Activated T-helper 9 cell treated with anti-CD3 and anti-CD28 coated beads, Interleukin-2, amount 50 U/mL, for 16 hours (primary cell): Measurements from ENCODE around the gene GRIK4.
"Not testable (repeated sequence)": the region's sequence is repeated elsewhere in the genome, so short reads cannot be mapped to it uniquely, and the experiment has no call there.

ENCODE experiments used
- DNase-seq: peaks from one replicate; pipeline ENCODE4 v3.0.0-alpha.2; 2020; ENCODE audit warnings: low read depth

GRIK4 gene

DNA sequence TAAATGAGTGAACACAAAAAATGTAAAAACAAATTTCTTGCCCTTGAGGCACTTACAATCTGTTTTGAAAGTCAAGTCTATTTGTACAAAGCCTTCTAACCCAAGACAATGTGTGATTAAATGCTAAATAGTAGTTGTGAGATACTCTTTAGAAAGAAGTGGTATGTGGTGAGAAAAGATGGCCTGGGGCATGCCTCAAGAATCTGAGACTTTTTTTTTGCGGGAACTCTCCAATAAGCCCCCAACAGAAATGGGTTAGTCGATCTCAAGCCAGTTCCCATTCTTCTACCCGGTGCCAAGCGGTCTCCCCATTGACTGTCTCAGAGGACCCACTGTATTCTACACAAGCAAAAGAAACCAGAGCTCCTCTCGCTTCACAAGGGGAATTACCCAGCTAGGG is 485.4 kb downstream of the GRIK4 start:
- DNase-seq = no peak

DNA sequence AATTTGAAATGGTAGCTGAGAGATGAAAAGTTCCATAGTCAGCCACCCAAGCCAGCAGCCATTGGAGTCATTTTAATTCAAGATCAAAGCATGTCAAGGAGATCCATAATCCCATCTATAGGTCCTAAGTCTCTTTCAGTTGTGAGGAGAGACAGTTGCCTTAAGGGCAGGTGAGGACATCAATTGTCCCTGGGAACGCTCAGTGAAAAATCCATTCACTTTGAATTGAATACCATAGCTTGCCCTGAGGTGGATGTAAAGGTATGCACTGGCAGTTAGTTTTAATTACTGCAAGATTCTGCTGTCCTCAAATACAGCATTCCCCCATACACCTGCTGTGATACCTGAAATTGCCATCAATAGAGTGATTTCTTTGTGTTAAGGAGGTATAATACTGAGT is 487.0 kb downstream of the GRIK4 start:
- no peak for DNase-seq

DNA sequence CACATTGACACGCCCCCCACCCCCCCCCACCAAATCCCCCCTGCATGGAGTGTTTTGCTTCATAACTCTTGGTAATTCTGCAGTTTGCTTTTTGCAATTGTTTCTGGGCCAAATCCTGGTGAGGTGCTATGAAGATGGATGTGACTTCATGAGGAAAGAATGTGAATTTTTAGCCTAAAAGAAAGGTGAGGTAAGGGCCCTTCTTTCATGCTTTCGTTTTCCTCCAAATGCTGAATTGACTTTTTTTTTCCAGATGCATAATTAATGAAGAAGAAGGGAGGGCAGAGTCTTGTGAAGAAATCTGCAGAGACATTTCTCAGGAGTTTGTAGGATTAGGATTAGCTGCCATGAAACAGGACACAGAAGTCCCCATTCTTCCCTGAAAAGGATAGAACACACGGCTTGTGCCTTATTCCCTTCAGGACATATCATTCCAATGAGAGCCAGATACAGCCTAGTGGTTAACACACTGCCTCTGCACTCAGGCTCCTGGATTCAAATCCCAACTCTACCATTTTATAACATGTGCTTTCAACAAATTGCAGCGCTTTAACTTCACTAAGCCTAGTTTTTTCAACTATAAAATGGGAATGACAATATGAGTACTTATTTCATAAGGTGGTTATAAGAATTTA is 492.8 kb downstream of the GRIK4 start:
- DNase-seq = no peak

DNA sequence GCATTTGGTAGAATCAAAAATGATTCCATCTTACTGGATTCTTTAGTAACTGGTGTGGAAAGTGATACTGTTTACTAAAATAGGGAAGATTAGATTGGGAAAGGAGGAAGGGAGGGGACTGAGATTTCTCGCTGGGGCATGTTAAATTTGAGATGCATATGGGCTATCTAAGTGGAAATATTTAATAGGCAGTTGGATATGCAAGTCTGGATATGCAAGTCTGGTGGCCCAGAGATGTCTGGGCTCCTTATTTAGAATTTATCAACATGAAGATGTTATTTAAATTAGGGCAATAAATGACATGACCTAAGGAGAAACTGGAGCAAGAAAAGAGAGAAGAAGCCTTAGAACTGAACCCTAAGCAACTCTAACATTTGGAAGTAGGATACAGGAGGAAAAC is 495.4 kb downstream of the GRIK4 start:
- DNase-seq = no peak

DNA sequence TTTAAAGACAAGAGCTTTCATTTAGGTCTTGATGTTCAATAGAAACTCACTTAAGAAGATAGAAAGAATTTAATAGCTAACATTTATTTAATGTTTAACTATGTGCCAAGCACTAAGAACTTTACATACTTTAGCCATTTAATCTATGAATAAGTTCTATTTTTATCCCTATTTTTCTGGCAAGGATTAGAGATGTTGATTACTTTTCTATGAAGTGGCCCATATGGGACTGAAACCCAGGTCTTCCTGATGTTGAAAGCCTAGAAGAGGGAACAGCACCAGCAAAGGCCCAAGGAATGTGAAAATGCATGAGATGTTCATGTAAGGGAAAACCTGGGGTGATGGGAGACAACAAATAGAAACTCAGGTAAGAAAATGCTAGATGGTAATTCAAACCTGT is 497.0 kb downstream of the GRIK4 start:
- no peak for DNase-seq

DNA sequence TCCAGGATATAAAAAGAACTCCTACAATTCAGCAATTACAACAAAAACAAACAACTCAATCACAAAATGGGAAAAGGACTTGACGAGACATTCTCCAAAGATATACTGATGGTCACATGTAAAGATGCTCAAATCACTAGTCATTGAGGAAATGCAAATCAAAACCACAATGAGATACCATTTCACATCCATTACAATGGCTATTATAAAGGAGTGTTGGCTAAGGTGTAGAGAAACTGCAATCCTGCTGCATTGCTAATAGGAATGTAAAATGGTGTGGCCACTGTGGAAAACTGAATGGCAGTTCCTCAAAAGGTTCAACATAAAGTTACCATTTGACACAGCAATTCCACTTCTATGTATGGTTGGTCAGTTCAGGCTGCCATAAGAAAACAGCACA is 500.5 kb downstream of the GRIK4 start:
- no peak for DNase-seq

DNA sequence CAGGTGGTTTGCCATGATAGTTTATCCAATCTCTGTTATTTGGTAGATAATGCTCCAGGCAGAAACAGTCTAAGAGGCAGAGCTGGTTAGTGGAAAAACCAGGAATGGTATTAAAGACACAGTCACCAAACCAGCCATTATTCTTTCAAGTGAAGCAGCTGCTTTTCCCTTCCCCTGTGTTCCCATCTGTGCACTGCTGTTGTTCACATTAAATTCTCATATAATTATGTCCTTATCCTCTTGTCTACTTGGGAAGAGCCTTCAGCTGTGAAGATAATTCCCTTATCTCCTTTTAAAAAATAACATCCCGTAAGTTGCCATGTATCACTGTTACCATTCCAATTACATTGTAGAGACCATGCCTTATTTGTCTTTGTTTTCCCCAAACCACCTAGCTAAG is 507.2 kb downstream of the GRIK4 start:
- no peak for DNase-seq

DNA sequence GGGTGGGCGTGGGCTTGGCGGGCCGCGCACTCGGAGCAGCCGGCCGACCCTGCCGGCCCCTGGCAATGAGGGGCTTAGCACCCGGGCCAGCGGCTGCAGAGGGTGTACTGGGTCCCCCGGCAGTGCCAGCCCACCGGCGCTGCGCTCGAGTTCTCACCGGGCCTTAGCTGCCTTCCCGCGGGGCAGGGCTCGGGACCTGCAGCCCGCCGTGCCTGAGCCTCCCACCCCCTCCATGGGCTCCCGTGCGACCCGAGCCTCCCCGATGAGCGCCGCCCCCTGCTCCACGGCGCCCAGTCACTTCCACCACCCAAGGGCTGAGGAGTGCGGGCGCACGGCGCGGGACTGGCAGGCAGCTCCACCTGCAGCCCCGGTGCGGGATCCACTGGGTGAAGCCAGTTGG is 510.2 kb downstream of the GRIK4 start:
- not testable (repeated sequence) for DNase-seq

DNA sequence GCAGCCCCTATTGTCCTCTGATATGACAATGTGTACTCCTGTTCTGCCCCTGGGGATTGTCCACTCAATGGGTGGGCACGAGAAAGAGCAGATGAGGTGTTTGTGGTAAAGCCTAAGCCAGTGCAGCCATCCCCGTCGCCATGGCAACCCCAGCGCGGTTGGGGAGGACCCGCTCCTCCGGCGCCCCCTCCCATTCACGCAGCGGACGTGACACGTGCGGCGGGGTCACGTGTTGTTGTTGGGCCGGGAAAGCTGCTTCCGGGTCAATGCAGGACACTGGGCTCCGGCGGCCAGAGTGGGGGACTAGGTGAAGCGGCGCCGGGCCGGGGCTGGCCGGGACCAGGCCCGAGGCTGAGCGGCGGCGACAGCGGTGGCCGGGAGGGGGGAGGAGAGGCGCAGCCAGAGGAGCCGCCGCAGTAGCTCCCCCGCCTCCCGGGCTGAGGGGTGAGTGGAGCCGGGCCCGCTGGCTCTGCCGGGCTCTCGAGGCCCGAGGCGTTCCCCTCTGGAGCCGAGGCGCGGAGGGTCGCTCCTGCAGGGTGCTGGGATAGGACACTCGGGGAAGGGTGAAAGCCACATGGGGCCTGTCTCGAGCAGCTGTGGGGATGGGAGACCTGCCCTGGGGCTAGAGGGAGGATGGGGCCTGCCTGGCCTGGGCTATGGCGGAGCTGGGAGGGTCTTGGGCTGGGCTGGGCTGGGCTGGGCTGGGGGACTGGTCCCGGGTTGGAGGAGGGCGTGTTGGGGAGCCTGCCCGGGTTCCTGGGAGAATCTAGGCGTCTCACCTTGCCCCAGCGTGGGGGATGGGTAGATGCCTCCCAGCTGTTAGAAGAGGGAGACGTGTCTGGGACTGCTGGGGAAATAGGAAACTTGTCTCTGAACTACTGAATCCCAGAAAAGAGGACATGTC is 512.6 kb downstream of the GRIK4 start, which contains the start of gene TBCEL:
TBCEL (plus strand) TSS at position 255 of the 904 bp plus-strand sequence. CDS start 21,589 bp downstream, outside the sequence.
- peak; percentile 67 for DNase-seq

DNA sequence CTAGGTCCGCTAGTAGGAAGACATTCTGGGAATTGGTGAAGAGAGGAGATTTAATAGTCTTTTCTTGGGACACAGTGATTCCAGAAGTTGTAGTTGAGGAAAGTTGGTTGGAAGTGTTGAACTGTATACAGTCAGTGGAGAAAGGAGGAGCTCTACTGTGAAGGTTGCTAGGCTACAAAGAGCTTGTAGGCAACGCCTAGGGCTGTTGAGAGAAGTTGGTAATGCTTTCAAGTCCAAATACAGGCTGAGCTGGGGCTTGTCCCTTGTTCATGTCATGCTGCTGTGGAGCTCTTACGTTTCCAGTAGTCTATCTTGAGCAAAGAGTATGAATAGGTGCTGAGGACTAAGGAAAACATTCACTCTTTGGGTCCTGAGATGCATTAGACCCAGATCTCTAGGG is 513.4 kb downstream of the GRIK4 start:
- no peak for DNase-seq

DNA sequence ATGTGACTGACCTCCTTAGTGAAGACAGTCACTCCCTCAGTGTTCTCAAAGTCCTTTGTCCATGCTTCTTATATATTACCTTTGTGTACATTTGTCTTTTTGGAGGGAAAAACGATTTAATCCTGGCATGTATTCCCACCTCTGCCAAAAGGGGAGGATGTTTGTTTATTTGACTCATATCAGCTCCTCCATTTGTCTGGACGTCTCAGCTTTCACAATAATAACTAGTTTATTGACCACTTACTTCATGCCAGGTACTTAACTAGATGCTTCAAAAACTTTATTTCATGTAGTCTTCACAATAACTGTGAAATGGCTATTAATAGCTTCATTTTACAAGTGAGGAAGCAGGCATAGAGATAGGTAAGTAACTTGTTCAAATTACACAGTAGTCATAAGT is 517.6 kb downstream of the GRIK4 start:
- DNase-seq = no peak

DNA sequence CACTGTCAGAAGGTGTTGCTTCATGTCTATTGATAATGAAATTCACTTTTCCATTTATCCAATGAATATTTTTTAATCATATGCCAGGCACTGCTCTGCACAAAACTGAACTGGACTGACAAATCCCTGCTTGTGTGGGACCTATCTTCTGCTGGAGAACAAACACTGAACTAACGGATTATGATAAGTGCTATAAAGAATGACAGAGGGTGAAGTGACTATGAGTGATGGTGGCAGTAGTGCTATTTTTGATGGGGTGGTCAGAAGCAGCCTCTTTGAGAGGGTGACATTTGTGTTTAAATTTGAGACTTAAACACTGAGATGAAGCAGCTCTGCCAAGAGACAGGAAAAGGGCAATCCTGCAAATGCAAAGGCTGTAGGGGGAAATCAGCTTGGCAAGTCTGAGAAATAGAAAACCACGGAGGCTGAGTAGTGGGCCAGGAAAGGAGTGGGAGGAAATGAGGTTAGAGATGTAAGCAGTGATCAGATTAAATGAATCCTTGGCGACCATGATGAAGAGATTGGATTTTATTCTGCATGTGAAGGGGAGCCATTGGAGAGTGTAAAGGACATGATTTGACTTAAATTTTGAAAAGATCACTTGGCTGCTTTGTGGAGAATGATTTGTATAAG is 518.4 kb downstream of the GRIK4 start:
- DNase-seq = no peak

DNA sequence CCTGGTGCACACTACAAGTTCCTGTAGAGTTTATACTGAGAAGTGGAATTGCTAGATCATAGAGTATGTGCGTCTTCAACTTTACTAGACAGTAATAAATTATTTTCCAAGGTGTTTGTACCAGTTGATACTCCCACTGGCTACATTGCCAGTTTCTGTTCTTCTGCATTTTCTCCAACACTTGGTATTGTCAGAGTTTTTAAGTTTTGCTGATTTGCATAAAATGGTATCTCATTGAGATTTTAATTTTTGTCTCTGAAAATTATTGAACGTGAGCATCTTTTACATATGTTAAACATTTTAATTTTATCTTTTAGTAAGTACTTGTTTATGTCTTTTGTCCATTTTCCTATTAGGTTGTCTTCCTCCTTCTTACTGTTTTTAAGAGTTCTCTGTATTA is 519.6 kb downstream of the GRIK4 start:
- DNase-seq = no peak

DNA sequence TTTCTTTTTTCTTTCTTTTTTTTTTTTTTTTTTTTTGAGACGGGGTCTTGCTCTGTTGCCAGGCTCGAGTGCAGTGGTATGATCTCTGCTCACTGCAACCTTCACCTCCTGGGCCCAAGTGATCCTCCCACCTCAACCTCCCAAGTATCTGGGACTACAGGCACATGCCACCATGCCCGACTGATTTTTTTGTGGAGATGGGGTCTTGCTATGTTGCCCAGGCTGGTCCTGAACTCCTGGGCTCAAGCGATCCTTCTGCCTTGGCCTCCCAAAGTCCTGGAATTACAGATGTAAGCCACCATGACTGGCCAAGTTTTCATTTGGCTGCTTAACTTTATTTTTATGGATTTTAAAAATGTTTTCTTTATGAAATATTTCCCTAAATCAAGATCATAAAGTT is 520.1 kb downstream of the GRIK4 start:
- not testable (repeated sequence) for DNase-seq

DNA sequence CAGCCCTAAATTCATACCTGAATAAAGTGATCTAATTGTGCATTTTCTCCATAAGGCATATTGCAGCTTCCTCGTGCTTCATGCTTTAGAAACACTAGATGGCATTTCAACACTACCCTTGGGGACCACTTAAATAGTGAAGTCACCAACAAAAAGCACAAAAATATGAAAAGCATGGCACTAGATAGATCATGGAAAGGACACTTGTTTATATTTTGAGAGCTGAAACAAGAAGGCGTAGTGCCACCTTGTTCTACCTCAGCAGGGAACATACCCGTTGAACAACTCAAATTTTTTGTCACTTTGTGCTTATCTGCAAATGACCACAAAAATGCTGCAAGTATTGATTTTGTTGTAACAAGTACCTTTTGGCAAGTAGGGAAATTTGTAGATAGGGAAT is 521.0 kb downstream of the GRIK4 start:
- no peak for DNase-seq

DNA sequence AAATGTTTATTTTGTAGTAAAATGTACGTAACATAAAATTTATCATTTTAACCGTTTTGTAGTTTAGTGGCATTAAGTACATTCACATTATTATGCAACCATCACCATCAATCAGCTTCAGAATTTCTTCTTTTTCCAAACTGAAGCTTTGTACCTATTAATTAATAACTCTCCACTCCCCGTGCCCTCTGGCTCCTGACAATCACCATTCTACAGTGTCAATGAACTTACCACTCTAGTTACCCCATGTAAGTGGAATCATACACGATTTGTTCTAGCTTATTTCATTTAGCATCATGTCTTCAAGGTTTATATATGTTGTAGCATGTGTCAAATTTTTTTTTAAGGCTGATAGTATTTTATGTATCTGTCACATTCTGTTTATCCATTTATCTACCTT is 522.1 kb downstream of the GRIK4 start:
- no peak for DNase-seq

DNA sequence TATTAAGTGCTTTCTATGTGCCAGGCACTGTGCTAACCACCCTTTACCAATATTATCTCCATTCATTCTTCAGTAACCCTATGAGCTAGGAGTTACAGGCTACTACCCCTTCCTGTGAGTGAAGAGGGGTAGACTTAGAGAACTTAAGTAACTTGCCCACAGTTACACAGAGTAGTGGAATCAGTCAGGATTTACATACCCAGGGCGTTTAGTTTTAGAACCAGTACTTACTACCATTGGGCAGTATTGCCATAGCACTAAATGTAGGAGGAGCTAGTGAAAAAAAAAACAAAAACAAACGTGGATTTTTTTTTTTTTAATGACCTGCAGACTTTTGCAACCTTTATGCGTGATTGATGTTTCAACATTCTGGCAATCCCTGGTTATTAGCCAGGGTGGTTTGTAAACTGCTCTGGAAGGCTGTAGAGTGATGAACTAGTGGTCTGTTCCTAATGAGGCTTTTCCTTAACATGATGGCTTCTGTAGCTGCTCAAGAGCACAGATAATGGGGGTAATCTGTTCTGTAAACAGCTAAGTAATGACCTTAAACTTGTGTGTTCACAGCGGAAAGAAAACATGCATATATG is 523.7 kb downstream of the GRIK4 start:
- no peak for DNase-seq

DNA sequence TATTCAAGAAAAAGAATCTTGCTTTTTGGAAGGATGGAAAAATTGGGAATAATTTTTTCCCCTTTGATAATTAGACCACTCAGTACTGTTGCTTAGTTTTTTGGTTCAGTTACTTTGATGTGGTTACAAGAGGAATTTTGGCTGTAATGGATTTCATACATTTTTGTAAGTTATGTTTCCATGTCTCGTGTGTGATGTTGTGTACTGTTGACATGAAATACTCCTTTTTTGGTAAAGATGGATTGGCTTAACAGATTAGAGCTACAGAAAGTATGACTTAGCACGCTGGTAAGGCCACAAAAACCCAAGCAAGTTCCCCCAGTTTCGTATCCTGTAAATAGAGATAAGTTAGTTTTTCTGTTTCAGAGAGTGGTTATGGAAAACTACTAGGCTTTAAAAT is 524.2 kb downstream of the GRIK4 start:
- DNase-seq = no peak

DNA sequence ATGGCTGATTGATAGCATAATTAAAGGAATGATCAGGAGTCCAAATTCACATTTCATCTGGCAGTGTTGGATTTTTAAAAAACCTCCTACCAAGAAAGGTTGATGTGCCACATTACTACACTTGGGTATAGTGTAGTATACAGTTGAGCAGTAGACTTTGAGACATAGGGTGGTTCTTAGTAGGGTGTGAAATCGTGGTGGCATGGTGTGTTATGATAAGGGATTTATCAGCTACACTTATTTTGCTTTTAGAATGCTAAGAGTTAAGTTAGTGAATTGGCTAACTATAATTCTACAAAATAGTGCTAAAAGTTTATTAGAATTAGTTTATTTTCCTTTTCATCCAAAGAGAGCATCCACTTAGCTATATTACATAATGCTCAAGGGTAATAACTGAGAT is 525.5 kb downstream of the GRIK4 start:
- no peak for DNase-seq
